Stimulated activated CD8-positive, alpha-beta memory T cell treated with anti-CD3 and anti-CD28 coated beads, Interleukin-7, amount 100 ng/mL, for 48 hours (primary cell): ENCODE measurements around the gene COBLL1.

ENCODE experiments used
- DNase-seq, 2 donors: peaks; one replicate each; pipeline ENCODE4 v3.0.0-alpha.2; 2020; ENCODE audit warnings: low read depth in 1 of 2; ENCODE audit errors: extremely low read depth in 1 of 2

COBLL1 gene

GRCh38 chr2:164821338-164821737, 20.3 kb downstream of the COBLL1 start:
- DNase-seq, result no peak

DNA sequence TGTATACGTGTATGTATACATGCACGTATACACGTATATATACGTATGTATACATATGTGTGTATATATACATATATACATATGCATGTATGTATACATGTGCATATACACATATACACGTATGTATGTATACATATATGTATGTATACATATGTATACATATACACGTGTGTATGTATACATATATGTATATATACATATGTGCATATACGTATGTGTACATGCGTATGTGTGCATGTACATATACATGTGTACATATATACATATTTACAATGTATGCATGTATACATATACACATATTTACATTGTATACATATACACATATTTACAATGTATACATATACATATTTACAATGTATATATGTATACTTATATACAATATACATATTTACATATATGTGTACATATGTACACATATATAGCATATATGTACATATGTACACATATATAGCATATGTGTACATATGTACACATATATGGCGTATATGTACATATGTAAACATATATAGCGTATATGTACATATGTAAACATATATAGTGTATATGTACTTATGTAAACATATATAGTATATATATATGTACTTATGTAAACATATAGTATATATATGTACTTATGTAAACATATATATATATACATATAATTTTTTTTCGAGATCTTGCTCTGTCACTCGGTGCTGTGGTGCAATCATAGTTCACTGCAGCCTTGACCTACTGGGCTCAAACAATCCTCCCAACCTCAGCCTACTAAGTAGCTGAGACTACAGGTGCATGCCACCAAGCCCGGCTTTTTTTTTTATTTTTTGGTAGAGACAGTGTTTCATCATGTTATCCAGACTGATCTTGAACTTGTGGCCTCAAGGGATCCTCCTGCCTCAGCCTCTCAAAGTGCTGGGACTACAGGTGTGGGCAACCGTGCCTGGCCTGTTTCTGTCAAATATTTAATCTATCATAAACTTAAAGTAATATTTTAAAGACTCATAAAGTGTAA, 23.2 kb downstream of the COBLL1 start:
- DNase-seq, result no peak

DNA sequence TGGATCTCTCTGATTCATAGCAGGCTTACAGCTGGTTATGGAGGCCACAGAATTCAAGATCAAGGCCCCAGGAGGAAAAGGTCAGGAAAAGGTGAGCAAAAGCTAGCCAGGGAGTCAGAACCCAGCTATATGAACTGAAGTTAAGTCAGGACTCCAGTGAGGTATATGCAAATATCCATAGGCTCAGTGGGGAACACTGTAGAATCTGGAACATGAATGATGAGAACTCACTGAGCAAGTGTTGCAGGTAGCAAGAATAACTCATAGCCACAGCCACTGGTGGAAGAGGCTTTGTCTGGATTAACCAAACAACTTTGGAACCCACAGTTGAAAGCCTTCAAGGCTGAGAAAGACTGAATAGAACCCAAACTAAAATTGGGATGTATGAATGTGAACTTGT, 24.7 kb downstream of the COBLL1 start:
- DNase-seq, result no peak

GRCh38 chr2:164816046-164816445, 25.6 kb downstream of the COBLL1 start:
- no peak for DNase-seq

GRCh38 chr2:164815071-164815793, 26.4 kb downstream of the COBLL1 start:
- no peak for DNase-seq

GRCh38 chr2:164813535-164813934, 28.1 kb downstream of the COBLL1 start:
- DNase-seq, result no peak

GRCh38 chr2:164812378-164812777, 29.2 kb downstream of the COBLL1 start:
- DNase-seq, result no peak

DNA sequence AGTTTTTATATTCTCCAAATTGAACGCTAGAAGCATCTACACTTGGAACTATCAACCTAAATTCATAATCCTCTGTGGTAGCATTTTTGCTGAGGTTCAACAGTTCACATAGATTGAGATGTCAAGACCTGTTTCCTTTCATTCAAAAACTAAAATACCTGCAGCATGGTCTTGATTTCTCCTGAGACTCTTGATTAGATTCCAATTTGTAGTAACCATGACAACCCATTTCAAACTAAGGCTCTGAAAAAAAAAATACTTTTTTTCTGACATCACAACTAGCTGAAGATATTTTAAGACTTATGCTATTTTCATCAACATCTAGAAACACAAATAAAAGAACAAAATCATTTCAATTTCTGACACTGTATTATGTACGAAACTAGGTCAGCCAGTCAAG, 29.8 kb downstream of the COBLL1 start:
- no peak for DNase-seq

DNA sequence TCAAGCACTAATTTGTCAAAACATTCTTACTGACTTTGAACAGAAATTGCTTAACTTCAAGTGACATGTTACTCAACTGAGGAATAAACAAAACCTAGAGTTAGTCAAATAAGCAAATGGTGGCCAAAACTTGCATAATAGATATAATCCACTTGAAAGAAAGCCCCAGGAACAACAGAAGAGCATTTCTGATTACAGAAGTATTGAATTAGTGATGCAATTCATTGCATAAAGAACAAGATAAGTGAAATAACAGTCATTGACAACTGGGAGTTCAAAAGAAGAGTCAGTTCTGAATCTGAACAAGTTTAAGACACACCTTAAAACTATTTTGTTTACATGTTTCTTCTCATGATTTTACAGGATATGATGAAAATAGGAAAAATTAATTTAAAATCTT, 30.8 kb downstream of the COBLL1 start:
- no peak for DNase-seq

DNA sequence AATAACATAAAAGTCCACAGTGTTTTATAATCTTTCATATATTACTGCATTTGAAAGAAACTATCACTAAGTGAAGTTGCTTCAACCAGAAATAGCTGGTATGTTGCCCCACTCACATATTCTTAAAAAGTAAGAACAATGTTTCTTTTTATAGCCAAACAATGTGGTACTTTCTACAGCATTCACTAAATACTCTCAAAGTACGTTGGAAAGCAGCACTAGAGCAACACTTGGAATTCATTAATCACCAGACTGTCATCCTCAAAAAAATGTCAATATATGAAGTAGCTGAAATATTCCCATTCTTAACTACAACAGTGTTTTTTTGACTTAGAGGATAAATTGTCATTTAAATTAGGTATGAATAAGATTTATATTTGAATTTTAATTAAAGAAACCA, 32.8 kb downstream of the COBLL1 start:
- no peak for DNase-seq

GRCh38 chr2:164803776-164804466, 37.7 kb downstream of the COBLL1 start:
- no peak for DNase-seq

GRCh38 chr2:164802095-164802707, 39.4 kb downstream of the COBLL1 start:
- no peak for DNase-seq

- DNase-seq, result no peak
Measured at GRCh38 chr2:164800572-164800971, 41.1 kb downstream of the COBLL1 start.

- no peak for DNase-seq
Measured at GRCh38 chr2:164797627-164798026, 44.0 kb downstream of the COBLL1 start.

DNA sequence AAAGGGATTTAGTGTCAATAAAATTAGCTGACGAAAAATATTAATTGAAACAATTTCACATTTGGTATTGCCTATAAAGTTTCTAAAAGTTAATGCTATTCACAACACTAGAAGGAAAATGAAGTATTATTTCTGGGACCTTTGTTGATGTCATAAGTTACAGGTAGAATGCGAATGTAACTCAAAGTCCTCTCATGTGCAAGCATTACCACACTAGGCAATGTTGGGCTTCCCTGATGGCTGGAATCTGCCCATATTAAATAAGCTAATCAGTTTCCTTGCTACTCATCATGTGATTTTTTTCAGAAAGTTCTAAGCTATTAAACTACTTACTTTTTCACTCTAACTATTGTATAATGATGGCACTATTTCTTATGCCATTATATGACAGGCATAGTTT, 44.6 kb downstream of the COBLL1 start:
- no peak for DNase-seq

DNA sequence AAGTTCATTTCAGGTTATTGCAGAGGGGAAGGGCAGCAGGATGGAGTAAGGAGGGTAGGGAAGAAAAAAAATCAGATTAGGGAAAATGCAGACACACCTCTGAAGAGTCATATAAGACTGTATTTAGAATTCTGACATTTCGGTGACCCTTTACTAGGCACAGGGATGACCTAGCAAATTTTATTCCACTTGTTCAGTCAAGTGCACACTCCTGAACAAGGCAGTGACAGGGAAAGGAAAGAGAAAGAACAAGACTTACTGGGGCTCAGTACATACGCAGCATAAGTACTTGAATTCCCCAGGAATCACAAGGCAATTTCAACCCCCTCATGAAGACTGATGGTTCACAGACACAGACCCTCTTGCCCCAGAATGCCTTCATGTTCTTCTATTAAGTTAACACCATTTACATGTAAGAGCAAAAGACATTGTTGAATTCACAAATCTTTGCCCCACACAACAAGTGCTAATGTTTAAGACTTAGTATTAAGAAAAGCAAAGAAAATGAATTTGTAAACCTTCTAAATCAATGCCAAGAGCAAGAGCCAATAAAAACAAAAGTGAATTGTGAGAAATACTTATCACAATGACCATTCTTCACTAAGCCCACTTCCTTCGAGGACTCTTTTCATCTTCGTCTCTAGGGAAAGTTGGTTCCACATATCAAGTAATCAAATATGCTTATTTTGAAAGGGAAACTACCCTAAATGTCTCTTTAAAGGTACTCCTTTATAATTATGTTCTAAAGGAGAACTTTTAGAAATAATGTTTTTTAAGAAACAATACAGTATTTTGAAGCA, 47.0 kb downstream of the COBLL1 start:
- no peak for DNase-seq

- no peak for DNase-seq
Measured at GRCh38 chr2:164794016-164794415, 47.6 kb downstream of the COBLL1 start.

DNA sequence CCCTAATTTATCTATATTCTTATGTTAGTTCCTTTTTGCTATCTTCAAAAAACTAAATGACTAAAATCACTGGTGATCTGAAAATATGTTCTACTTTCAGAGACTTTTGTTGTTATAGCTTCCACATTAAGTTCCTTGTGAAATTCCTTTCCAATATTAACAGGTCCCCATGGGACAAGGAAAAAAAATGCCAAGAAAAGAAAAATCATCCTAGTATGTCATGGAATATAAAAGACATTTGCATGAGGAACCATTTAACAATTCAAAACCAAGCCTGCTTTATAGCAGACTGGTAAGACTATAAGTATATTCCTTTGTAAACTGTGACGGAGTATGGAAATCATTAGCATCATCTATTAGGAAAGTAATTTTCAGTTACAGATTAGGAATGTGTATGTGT, 48.1 kb downstream of the COBLL1 start:
- no peak for DNase-seq

- DNase-seq, result no peak
Measured at GRCh38 chr2:164792316-164793170, 49.1 kb downstream of the COBLL1 start.
